ENCODE measurements around the gene BSND.

Gene BSND

GRCh38 chr1:54965624-54966340, 33.0 kb upstream of the BSND start:
- H3K27me3 ChIP-seq (ENCODE audit: control insufficient read depth, insufficient read depth, low read length), result no peaks in the 10 kb centered on the region
- H3K9ac ChIP-seq (ENCODE audit: low read length), result no peak overlapping the region
- H3K4me3 ChIP-seq (ENCODE audit: low read length), result no peak overlapping the region
- H3K9me3 ChIP-seq (ENCODE audit: control insufficient read depth, low read length), result no peaks in the 10 kb centered on the region
- H3K4me1 ChIP-seq (ENCODE audit: control insufficient read depth, insufficient read depth, low read length), result peaks cover 9% of the 10 kb centered on the region
- H3K36me3 ChIP-seq (ENCODE audit: control insufficient read depth, insufficient read depth, low read length), result no peaks in the 10 kb centered on the region

DNA sequence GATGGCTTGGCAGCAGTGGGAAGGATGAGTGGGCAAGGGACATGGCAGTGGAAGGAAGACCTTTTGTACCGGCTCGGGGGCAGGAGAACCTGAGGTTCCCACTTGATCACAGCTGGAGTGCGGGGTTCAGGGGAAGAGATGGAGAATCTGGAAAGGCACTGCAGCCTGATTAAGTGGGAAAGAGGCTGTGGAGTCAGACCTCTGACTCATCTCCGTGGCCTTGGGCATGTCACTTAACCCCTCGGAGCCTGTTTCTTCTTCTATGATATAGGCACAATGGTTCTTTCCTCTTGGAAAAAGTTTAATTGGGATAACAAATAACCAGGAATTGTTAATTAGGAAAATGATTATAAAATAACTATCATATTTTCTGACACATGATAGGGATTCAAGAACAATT, 31.4 kb upstream of the BSND start:
- H3K4me1 ChIP-seq (ENCODE audit: control insufficient read depth, insufficient read depth, low read length), result peaks cover 9% of the 10 kb centered on the region
- H3K9ac ChIP-seq (ENCODE audit: low read length), result no peak overlapping the region
- no peaks in the 10 kb centered on the region for H3K27me3 ChIP-seq (ENCODE audit: control insufficient read depth, insufficient read depth, low read length)
- H3K36me3 ChIP-seq (ENCODE audit: control insufficient read depth, insufficient read depth, low read length), result no peaks in the 10 kb centered on the region
- H3K4me3 ChIP-seq (ENCODE audit: low read length), result no peak overlapping the region
- no peaks in the 10 kb centered on the region for H3K9me3 ChIP-seq (ENCODE audit: control insufficient read depth, low read length)

GRCh38 chr1:54968551-54968950, 30.2 kb upstream of the BSND start:
- H3K4me1 ChIP-seq (ENCODE audit: control insufficient read depth, insufficient read depth, low read length), result peaks cover 9% of the 10 kb centered on the region
- H3K27me3 ChIP-seq (ENCODE audit: control insufficient read depth, insufficient read depth, low read length), result no peaks in the 10 kb centered on the region
- H3K9ac ChIP-seq (ENCODE audit: low read length), result no peak overlapping the region
- no peaks in the 10 kb centered on the region for H3K36me3 ChIP-seq (ENCODE audit: control insufficient read depth, insufficient read depth, low read length)
- no peak overlapping the region for H3K4me3 ChIP-seq (ENCODE audit: low read length)
- no peaks in the 10 kb centered on the region for H3K9me3 ChIP-seq (ENCODE audit: control insufficient read depth, low read length)

GRCh38 chr1:54969879-54970278, 28.9 kb upstream of the BSND start:
- H3K9ac ChIP-seq (ENCODE audit: low read length), result no peak overlapping the region
- no peaks in the 10 kb centered on the region for H3K36me3 ChIP-seq (ENCODE audit: control insufficient read depth, insufficient read depth, low read length)
- H3K9me3 ChIP-seq (ENCODE audit: control insufficient read depth, low read length), result no peaks in the 10 kb centered on the region

DNA sequence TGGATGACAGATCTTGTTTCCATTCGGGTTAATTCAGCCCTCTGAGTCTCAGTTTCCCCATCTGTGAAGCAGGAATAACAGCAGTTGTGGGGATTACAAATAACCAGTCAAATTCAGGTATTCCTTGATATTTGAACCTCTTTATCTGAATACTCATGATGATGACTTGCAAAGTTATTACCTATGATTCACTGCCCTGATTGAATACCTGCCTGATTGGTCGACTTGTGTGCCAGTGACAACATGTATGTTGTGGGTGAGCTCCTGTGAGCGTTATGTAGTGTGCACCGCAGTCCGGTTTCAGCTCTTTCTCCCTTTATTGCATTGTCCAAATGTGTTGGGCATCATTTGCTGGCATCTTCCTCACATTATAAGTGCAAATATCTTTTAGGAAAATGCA, 27.8 kb upstream of the BSND start:
- Histone ChIP-seq H3K9ac (ENCODE audit: low read length) (no peak overlapping the region), H3K36me3 (ENCODE audit: control insufficient read depth, insufficient read depth, low read length) (no peaks in the 10 kb centered on the region), H3K4me3 (ENCODE audit: low read length) (no peak overlapping the region), H3K4me1 (ENCODE audit: control insufficient read depth, insufficient read depth, low read length) (peaks cover 4% of the 10 kb centered on the region), H3K9me3 (ENCODE audit: control insufficient read depth, low read length) (no peaks in the 10 kb centered on the region), H3K27me3 (ENCODE audit: control insufficient read depth, insufficient read depth, low read length) (no peaks in the 10 kb centered on the region)

More at GRCh38 chr1:54969879-54970278, 28.9 kb upstream of the BSND start:
- Histone ChIP-seq H3K4me3 (ENCODE audit: low read length) (no peak overlapping the region), H3K27me3 (ENCODE audit: control insufficient read depth, insufficient read depth, low read length) (no peaks in the 10 kb centered on the region), H3K4me1 (ENCODE audit: control insufficient read depth, insufficient read depth, low read length) (peaks cover 9% of the 10 kb centered on the region)

DNA sequence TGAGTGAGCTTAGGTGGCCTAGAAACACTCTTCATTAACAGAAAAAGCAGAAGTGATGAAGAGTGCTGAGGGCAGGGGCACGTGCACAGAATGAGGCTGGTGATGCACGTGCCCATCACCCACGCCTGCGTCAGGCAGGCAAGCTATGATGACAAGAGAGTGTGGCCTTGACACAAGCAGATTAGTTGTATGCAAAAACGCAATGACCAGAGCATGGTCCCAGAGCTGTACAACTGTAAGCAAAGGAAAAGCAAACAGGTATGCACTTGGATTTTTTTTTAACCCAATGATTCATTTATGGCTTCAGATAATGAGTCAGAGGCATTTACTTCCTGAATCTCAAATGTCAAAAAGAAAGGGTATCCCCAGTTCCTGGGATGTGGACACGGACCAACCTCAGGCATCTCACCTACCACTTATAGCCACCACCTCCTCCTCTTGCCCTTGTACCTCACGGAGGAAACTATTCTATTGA, 27.4 kb upstream of the BSND start:
- no peaks in the 10 kb centered on the region for H3K36me3 ChIP-seq (ENCODE audit: control insufficient read depth, insufficient read depth, low read length)
- H3K9ac ChIP-seq (ENCODE audit: low read length), result no peak overlapping the region
- H3K4me1 ChIP-seq (ENCODE audit: control insufficient read depth, insufficient read depth, low read length), result peaks cover 3% of the 10 kb centered on the region
- H3K27me3 ChIP-seq (ENCODE audit: control insufficient read depth, insufficient read depth, low read length), result no peaks in the 10 kb centered on the region
- no peak overlapping the region for H3K4me3 ChIP-seq (ENCODE audit: low read length)
- no peaks in the 10 kb centered on the region for H3K9me3 ChIP-seq (ENCODE audit: control insufficient read depth, low read length)

DNA sequence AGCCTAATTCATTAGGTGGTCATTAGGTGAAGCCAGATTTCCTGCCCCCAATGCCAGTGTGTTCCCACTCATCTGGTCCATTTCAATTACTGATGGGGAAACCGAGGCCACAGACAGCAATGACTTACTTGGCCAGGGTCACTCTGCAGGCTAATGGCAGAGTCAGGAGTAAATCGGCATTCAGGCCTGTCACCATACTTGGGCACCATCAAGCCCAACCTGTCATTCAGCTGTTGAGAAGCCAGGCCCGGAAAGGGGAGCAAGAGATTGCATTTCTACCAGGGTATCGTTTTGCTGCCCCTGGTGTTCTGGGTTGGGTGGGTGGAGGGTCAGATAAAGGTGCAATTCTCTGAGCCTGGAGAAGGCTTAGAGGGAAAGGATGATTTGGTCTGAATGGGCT, 26.3 kb upstream of the BSND start:
- no peaks in the 10 kb centered on the region for H3K9me3 ChIP-seq (ENCODE audit: control insufficient read depth, low read length)
- no peak overlapping the region for H3K9ac ChIP-seq (ENCODE audit: low read length)
- H3K4me1 ChIP-seq (ENCODE audit: control insufficient read depth, insufficient read depth, low read length), result peaks cover 3% of the 10 kb centered on the region
- H3K36me3 ChIP-seq (ENCODE audit: control insufficient read depth, insufficient read depth, low read length), result no peaks in the 10 kb centered on the region
- H3K27me3 ChIP-seq (ENCODE audit: control insufficient read depth, insufficient read depth, low read length), result no peaks in the 10 kb centered on the region
- H3K4me3 ChIP-seq (ENCODE audit: low read length), result no peak overlapping the region

DNA sequence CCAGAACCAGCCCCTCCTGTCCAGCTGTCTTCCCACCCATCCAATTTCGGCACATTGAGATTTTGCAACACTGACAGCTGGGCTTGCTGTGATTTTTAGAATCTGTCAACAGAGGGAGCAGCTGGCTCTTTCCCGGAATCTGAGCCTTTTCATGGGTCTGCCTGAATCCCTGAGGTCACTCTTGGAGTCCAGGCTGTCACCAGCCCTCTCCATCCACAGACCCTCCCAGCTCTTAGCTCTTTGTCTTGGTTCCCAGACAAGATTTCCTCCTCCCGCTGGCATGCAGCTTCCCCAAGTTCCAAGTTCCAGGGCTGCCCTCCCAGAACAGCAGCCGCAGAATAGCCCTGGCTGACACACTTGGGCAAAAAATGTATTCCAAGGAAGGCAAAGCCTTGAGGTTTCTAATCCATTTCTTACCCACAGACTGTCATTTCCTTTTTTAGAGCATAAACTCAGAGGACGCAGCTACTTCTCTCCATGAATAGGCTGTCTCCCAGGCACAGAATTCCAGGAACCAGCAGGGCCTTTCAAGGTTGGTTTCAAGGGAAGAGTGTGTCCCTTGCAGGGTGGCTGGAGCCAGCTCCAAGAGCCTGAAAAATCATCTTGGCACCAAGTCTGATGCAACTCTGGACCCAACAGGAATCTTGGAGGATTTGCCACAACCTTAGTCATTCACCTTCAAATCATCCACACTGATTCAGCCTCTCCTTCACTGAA, 25.4 kb upstream of the BSND start:
- Histone ChIP-seq H3K9me3 (ENCODE audit: control insufficient read depth, low read length) (no peaks in the 10 kb centered on the region), H3K27me3 (ENCODE audit: control insufficient read depth, insufficient read depth, low read length) (no peaks in the 10 kb centered on the region), H3K36me3 (ENCODE audit: control insufficient read depth, insufficient read depth, low read length) (no peaks in the 10 kb centered on the region), H3K4me1 (ENCODE audit: control insufficient read depth, insufficient read depth, low read length) (peaks cover 3% of the 10 kb centered on the region), H3K9ac (ENCODE audit: low read length) (peak overlapping the region; percentile 5), H3K4me3 (ENCODE audit: low read length) (no peak overlapping the region)

GRCh38 chr1:54975356-54976108, 23.2 kb upstream of the BSND start:
- Histone ChIP-seq H3K4me3 (ENCODE audit: low read length) (no peak overlapping the region), H3K36me3 (ENCODE audit: control insufficient read depth, insufficient read depth, low read length) (no peaks in the 10 kb centered on the region), H3K9me3 (ENCODE audit: control insufficient read depth, low read length) (no peaks in the 10 kb centered on the region), H3K4me1 (ENCODE audit: control insufficient read depth, insufficient read depth, low read length) (peaks cover 10% of the 10 kb centered on the region), H3K27me3 (ENCODE audit: control insufficient read depth, insufficient read depth, low read length) (peaks cover 19% of the 10 kb centered on the region), H3K9ac (ENCODE audit: low read length) (no peak overlapping the region)

DNA sequence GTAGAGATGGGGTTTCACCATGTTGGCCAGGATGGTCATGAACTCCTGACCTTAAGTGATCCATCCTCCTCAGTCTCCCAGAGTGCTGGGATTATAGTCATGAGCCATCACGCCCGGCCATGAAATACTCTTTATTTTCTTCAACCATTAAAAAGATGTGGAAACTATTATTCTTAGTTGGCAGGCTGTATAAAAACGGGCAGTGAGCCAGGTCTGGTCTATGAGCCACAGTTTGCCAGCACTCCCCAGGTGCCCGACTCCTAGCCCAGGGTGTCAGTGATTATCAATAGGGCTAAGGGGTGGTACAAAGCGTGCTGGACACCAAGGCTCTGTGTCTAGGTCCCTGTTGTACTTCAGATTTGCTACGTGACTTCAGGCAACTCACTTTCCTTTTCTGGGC, 22.0 kb upstream of the BSND start:
- no peaks in the 10 kb centered on the region for H3K9me3 ChIP-seq (ENCODE audit: control insufficient read depth, low read length)
- no peak overlapping the region for H3K9ac ChIP-seq (ENCODE audit: low read length)
- no peaks in the 10 kb centered on the region for H3K36me3 ChIP-seq (ENCODE audit: control insufficient read depth, insufficient read depth, low read length)
- peaks cover 27% of the 10 kb centered on the region for H3K27me3 ChIP-seq (ENCODE audit: control insufficient read depth, insufficient read depth, low read length)
- no peak overlapping the region for H3K4me3 ChIP-seq (ENCODE audit: low read length)
- H3K4me1 ChIP-seq (ENCODE audit: control insufficient read depth, insufficient read depth, low read length), result peaks cover 7% of the 10 kb centered on the region

- Histone ChIP-seq H3K9ac (ENCODE audit: low read length) (no peak overlapping the region), H3K4me1 (ENCODE audit: control insufficient read depth, insufficient read depth, low read length) (peaks cover 7% of the 10 kb centered on the region), H3K36me3 (ENCODE audit: control insufficient read depth, insufficient read depth, low read length) (no peaks in the 10 kb centered on the region), H3K4me3 (ENCODE audit: low read length) (no peak overlapping the region), H3K27me3 (ENCODE audit: control insufficient read depth, insufficient read depth, low read length) (peaks cover 27% of the 10 kb centered on the region), H3K9me3 (ENCODE audit: control insufficient read depth, low read length) (no peaks in the 10 kb centered on the region)
Measured at GRCh38 chr1:54977533-54978297, 21.0 kb upstream of the BSND start.

Data from mucosa of stomach (tissue), 1 donor.